Osteocyte (in vitro differentiated cells): Measurements from ENCODE around the gene TMEM161A. TPM values are rescaled to one million over a fixed set of nuclear protein-coding genes. Genes with fewer than 3 reads are reported as not detected.

Experiments used
- DNase-seq: peaks from one replicate; pipeline ENCODE4 v3.0.0; 2021; ENCODE audit warnings: mixed read lengths; ENCODE audit not compliant: unreplicated experiment; ENCODE audit errors: extremely low spot score
- H3K27ac Mint-ChIP-seq: one replicate; pipeline ENCODE4 v1.8.0; 2021; ENCODE audit warnings: mild to moderate bottlenecking, mixed read lengths; ENCODE audit not compliant: unreplicated experiment
- H3K27me3 Mint-ChIP-seq: one replicate; pipeline ENCODE4 v1.8.0; 2021; ENCODE audit warnings: mixed read lengths; ENCODE audit not compliant: unreplicated experiment
- H3K36me3 Mint-ChIP-seq: one replicate; pipeline ENCODE4 v1.8.0; 2021; ENCODE audit warnings: mixed read lengths; ENCODE audit not compliant: unreplicated experiment
- H3K4me1 Mint-ChIP-seq: one replicate; pipeline ENCODE4 v1.8.0; 2021; ENCODE audit warnings: mixed read lengths; ENCODE audit not compliant: unreplicated experiment
- H3K4me3 Mint-ChIP-seq: one replicate; pipeline ENCODE4 v1.8.0; 2021; ENCODE audit warnings: mild to moderate bottlenecking, moderate library complexity, mixed read lengths; ENCODE audit not compliant: unreplicated experiment
- H3K9me3 Mint-ChIP-seq: one replicate; pipeline ENCODE4 v1.8.0; 2021; ENCODE audit warnings: mixed read lengths; ENCODE audit not compliant: unreplicated experiment
- total RNA-seq: library from RNA; stranded (reverse); gene quantifications from 2 replicates; pipeline ENCODE4 v1.2.1, GENCODE V29; 2021
- TF ChIP-seq, protein P1 (sequence below): fragments of 200-600 bp; sonication (generic); IDR thresholded peaks from 2 replicates; pipeline ENCODE4 v1.5.0; 2021; ENCODE audit warnings: antibody characterized with exemption, mild to moderate bottlenecking, moderate library complexity

TMEM161A gene
- total RNA-seq, 1 donor from 2014 or later = 34.3 TPM

- H3K36me3 Mint-ChIP-seq = no peaks in the 10 kb centered on the region
- DNase-seq = peak; percentile 88
- H3K27me3 Mint-ChIP-seq = no peaks in the 10 kb centered on the region
- no peak within 1 kb of the TSS for H3K27ac Mint-ChIP-seq
- H3K9me3 Mint-ChIP-seq = no peaks in the 10 kb centered on the region
- peak within 1 kb of the TSS; percentile 49 for H3K4me3 Mint-ChIP-seq
- TF ChIP-seq, protein P1, sequence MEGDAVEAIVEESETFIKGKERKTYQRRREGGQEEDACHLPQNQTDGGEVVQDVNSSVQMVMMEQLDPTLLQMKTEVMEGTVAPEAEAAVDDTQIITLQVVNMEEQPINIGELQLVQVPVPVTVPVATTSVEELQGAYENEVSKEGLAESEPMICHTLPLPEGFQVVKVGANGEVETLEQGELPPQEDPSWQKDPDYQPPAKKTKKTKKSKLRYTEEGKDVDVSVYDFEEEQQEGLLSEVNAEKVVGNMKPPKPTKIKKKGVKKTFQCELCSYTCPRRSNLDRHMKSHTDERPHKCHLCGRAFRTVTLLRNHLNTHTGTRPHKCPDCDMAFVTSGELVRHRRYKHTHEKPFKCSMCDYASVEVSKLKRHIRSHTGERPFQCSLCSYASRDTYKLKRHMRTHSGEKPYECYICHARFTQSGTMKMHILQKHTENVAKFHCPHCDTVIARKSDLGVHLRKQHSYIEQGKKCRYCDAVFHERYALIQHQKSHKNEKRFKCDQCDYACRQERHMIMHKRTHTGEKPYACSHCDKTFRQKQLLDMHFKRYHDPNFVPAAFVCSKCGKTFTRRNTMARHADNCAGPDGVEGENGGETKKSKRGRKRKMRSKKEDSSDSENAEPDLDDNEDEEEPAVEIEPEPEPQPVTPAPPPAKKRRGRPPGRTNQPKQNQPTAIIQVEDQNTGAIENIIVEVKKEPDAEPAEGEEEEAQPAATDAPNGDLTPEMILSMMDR = no peak
- H3K4me1 Mint-ChIP-seq = peaks cover 21% of the 10 kb centered on the region
These were observed 32.0 kb upstream of the TMEM161A start, which contains the start of gene MEF2B for GRCh38 chr19:19170053-19170872. Gene MEF2B (minus strand): TSS chr19:19170263. CDS start chr19:19150735, 19,528 bp downstream.

GRCh38 chr19:19169236-19170052, 31.2 kb upstream of the TMEM161A start:
- Mint-ChIP-seq H3K36me3 (no peaks in the 10 kb centered on the region), H3K4me1 (peaks cover 21% of the 10 kb centered on the region), H3K9me3 (no peaks in the 10 kb centered on the region), H3K4me3 (peak overlapping the region; percentile 14), H3K27ac (no peak overlapping the region), H3K27me3 (no peaks in the 10 kb centered on the region)
- no peak for DNase-seq
- TF ChIP-seq, protein P1 = no peak

DNA sequence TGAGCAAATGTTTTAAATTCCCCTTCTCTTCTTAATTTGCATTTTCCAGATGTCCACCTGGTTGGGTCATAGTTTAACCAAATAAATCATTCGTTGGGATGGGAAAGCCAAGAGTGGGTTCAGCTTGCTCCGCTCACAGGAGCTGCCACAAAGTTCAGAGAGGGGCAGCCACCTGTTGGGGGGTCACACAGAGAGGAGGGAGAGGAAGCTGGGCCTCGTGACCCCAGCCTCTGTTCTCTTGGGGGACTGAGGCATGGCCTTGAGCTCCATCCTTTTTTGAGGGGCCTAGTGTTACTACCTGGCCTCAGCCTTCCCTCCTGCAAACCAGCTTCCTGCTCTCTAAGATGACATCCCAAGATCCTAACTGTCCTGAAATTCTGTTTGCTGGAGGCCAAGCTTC, 29.3 kb upstream of the TMEM161A start:
- no peaks in the 10 kb centered on the region for H3K36me3 Mint-ChIP-seq
- TF ChIP-seq, protein P1 = no peak
- peaks cover 21% of the 10 kb centered on the region for H3K4me1 Mint-ChIP-seq
- no peaks in the 10 kb centered on the region for H3K9me3 Mint-ChIP-seq
- no peak overlapping the region for H3K4me3 Mint-ChIP-seq
- no peak for DNase-seq
- no peaks in the 10 kb centered on the region for H3K27me3 Mint-ChIP-seq
- H3K27ac Mint-ChIP-seq = no peak overlapping the region

- Mint-ChIP-seq H3K27me3 (no peaks in the 10 kb centered on the region), H3K4me1 (peaks cover 6% of the 10 kb centered on the region), H3K27ac (no peak overlapping the region), H3K36me3 (no peaks in the 10 kb centered on the region), H3K4me3 (no peak overlapping the region), H3K9me3 (no peaks in the 10 kb centered on the region)
- TF ChIP-seq, protein P1 = no peak
- no peak for DNase-seq
These were observed 27.1 kb upstream of the TMEM161A start for GRCh38 chr19:19165396-19165795.

DNA sequence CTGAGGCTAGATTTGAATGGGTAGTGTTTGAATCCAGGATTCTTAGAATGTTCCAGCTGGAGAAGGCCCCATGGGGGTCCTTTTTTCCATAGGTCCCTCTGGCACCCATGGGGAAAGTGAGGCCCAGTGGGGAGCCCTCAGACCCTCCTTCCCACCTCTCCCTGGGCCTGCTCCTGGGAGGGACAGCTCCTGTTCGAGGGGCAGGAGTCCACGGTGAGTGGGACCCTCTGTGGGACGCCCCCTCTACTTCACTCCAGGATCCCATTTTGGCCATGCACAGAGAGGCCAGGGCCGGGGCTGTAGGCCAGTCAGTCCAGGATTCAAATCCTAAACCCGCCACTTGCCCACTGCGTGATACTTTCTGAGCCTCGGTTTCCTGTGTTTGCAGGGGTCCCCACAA, 24.2 kb upstream of the TMEM161A start:
- Mint-ChIP-seq H3K4me1 (no peaks in the 10 kb centered on the region), H3K27me3 (no peaks in the 10 kb centered on the region), H3K36me3 (no peaks in the 10 kb centered on the region), H3K9me3 (no peaks in the 10 kb centered on the region), H3K4me3 (no peak overlapping the region), H3K27ac (no peak overlapping the region)
- TF ChIP-seq, protein P1 = no peak
- no peak for DNase-seq
